K562 (cell line): ENCODE results near the gene PALM3. TPM values are rescaled to one million over a fixed set of nuclear protein-coding genes. Genes with fewer than 3 reads are reported as not detected.

Source experiments
- ATF1 ChIP-seq, 2 experiments: fragments of 450-650 bp in 1 of 2; IDR thresholded peaks; 2 replicates each; pipeline ENCODE4 v1.6.1; 2016; ENCODE audit warnings: missing compliant biosample characterization in 1 of 2, missing genetic modification characterization in 1 of 2
- ATF7 ChIP-seq: fragments of 450-650 bp; IDR thresholded peaks from 2 replicates; pipeline ENCODE4 v1.7.1; 2014; ENCODE audit warnings: mild to moderate bottlenecking, moderate library complexity
- CBFB ChIP-seq: sonication (generic); formaldehyde crosslinking; IDR thresholded peaks from 2 replicates; pipeline ENCODE4 v1.4.0; 2020; ENCODE audit warnings: mild to moderate bottlenecking, missing genetic modification reagents
- CBX8 ChIP-seq: fragments of 200-600 bp; sonication (generic); IDR thresholded peaks from 2 replicates; pipeline ENCODE4 v1.6.1; 2012; ENCODE audit warnings: borderline replicate concordance, mixed run types, low read depth, mild to moderate bottlenecking, moderate library complexity, mixed read lengths, low read length, control low read depth, inconsistent platforms; ENCODE audit not compliant: poor library complexity, severe bottlenecking; ENCODE audit errors: extremely low read depth
- GATA2 ChIP-seq: sonication (generic); formaldehyde crosslinking; IDR thresholded peaks from 2 replicates; pipeline ENCODE4 v1.4.0; 2020; ENCODE audit warnings: mild to moderate bottlenecking, missing genetic modification reagents
- HES1 ChIP-seq: fragments of 450-650 bp; IDR thresholded peaks from 2 replicates; pipeline ENCODE4 v1.6.1; 2016; ENCODE audit warnings: low read depth, mild to moderate bottlenecking, moderate library complexity
- JUNB ChIP-seq: fragments of 450-650 bp; formaldehyde crosslinking; conservative IDR thresholded peaks from 2 replicates; pipeline ENCODE4 v1.4.0; 2020; ENCODE audit warnings: mild to moderate bottlenecking
- KDM5B ChIP-seq: fragments of 200-600 bp; sonication (generic); IDR thresholded peaks from 2 replicates; pipeline ENCODE4 v1.6.1; 2012; ENCODE audit warnings: low read depth, mild to moderate bottlenecking, moderate library complexity, low read length, control low read depth, inconsistent platforms; ENCODE audit not compliant: insufficient replicate concordance
- MNT ChIP-seq, 2 experiments: fragments of 450-650 bp; conservative IDR thresholded peaks; 2 replicates each; pipeline ENCODE4 v1.6.1; 2017; ENCODE audit warnings: mild to moderate bottlenecking in 2 of 2, moderate library complexity in 2 of 2
- NRF1 ChIP-seq, 2 experiments: fragments of 450-650 bp; IDR thresholded peaks in 1 of 2; conservative IDR thresholded peaks in 1 of 2; 2 replicates each; pipeline ENCODE4 v1.6.1; 2014; ENCODE audit warnings: mild to moderate bottlenecking in 2 of 2
- PHF21A ChIP-seq: fragments of 450-650 bp; IDR thresholded peaks from 2 replicates; pipeline ENCODE4 v1.6.1; 2017; ENCODE audit warnings: low read depth, borderline replicate concordance
- POLR2AphosphoS2 ChIP-seq: IDR thresholded peaks from 2 replicates; pipeline ENCODE4 v1.6.1; 2012; ENCODE audit warnings: low read length, improper control_type of control experiment
- POLR2G ChIP-seq: fragments of 200-400 bp; formaldehyde crosslinking; IDR thresholded peaks from 2 replicates; pipeline ENCODE4 v1.6.1; 2017; ENCODE audit warnings: low read depth, mild to moderate bottlenecking, antibody characterized with exemption, low read length, moderate library complexity
- RBM22 ChIP-seq: fragments of 200-400 bp; formaldehyde crosslinking; IDR thresholded peaks from 2 replicates; pipeline ENCODE4 v1.6.1; 2018; ENCODE audit warnings: low read length, low read depth; ENCODE audit not compliant: poor library complexity, severe bottlenecking
- VEZF1 ChIP-seq: fragments of 200-800 bp; sonication (Bioruptor generic); IDR thresholded peaks from 2 replicates; pipeline ENCODE4 v1.6.1; 2017; ENCODE audit warnings: missing genetic modification characterization, missing compliant biosample characterization
- ZNF174 ChIP-seq: fragments of 250-450 bp; sonication (Bioruptor Pico); IDR thresholded peaks from 2 replicates; pipeline ENCODE4 v1.4.0; 2020; ENCODE audit warnings: mild to moderate bottlenecking
- ZNF224 ChIP-seq: sonication (generic); formaldehyde crosslinking; IDR thresholded peaks from 2 replicates; pipeline ENCODE4 v1.8.0; 2022; ENCODE audit warnings: mild to moderate bottlenecking, missing genetic modification reagents
- ZSCAN29 ChIP-seq: fragments of 450-650 bp; IDR thresholded peaks from 2 replicates; pipeline ENCODE4 v1.6.1; 2017
- polyA plus RNA-seq, 8 experiments: library from polyadenylated mRNA; depleted of rRNA in 4 of 8; stranded (reverse) in 5 of 8; unstranded in 3 of 8; fragments of >200 nt; fragmentation: Nextera tagmentation in 2 of 8; fragmentation: Illumina TruSeq in 1 of 8; extraction: Ambion mirVana in 2 of 8; extraction: Trizol in 1 of 8; gene quantifications; 2 replicates each; pipeline versions ENCODE4 v1.2.1 to v1.2.3, GENCODE V29; 2011 to 2014; ENCODE audit warnings: inconsistent platforms in 1 of 8, missing spikeins in 1 of 8
- total RNA-seq, 7 experiments: library from RNA; depleted of rRNA in 6 of 7; stranded (reverse); fragments of >200 nt in 6 of 7; fragmentation: Illumina TruSeq in 2 of 7; extraction: Trizol in 2 of 7; gene quantifications; 2 replicates each; pipeline versions ENCODE4 v1.2.1 to v1.2.3, GENCODE V29; 2011 to 2021; ENCODE audit warnings: low replicate concordance in 1 of 7
- TF ChIP-seq, protein P1 (sequence below): fragments of 450-650 bp; IDR thresholded peaks from 2 replicates; pipeline ENCODE4 v1.6.1; 2014; ENCODE audit warnings: low read depth, mild to moderate bottlenecking, moderate library complexity, borderline replicate concordance
- TF ChIP-seq, protein P2 (sequence below): fragments of 250-450 bp; sonication (Bioruptor Pico); IDR thresholded peaks from 2 replicates; pipeline ENCODE4 v1.5.0; 2022; ENCODE audit warnings: mild to moderate bottlenecking

PALM3 gene
- total and polyA plus RNA-seq, 9 of the 15 experiments (the other 6 are each of a cell fraction or from before 2014, with no cell fraction given) = 0.07 to 9.3 (median 3.3) TPM

- TF ChIP-seq, protein P1, sequence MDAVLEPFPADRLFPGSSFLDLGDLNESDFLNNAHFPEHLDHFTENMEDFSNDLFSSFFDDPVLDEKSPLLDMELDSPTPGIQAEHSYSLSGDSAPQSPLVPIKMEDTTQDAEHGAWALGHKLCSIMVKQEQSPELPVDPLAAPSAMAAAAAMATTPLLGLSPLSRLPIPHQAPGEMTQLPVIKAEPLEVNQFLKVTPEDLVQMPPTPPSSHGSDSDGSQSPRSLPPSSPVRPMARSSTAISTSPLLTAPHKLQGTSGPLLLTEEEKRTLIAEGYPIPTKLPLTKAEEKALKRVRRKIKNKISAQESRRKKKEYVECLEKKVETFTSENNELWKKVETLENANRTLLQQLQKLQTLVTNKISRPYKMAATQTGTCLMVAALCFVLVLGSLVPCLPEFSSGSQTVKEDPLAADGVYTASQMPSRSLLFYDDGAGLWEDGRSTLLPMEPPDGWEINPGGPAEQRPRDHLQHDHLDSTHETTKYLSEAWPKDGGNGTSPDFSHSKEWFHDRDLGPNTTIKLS = peak; percentile 34; the same call in 1 of the 2 replicates
- TF ChIP-seq POLR2AphosphoS2 = no peak
- TF ChIP-seq POLR2G = peak; percentile 87
- no peak for TF ChIP-seq GATA2
- TF ChIP-seq JUNB (CRISPR knock-in tag) = no peak
- no peak for TF ChIP-seq CBFB (CRISPR knock-in tag)
- peak; percentile 52; the same call in 1 of the 2 replicates for TF ChIP-seq PHF21A
- no peak for TF ChIP-seq ATF1 (CRISPR knock-in tag; IDR thresholded peaks at IDR 0.05)
- peak; percentile 67 for TF ChIP-seq ATF1 (tag; IDR thresholded peaks at IDR 0.05)
- TF ChIP-seq, protein P2, sequence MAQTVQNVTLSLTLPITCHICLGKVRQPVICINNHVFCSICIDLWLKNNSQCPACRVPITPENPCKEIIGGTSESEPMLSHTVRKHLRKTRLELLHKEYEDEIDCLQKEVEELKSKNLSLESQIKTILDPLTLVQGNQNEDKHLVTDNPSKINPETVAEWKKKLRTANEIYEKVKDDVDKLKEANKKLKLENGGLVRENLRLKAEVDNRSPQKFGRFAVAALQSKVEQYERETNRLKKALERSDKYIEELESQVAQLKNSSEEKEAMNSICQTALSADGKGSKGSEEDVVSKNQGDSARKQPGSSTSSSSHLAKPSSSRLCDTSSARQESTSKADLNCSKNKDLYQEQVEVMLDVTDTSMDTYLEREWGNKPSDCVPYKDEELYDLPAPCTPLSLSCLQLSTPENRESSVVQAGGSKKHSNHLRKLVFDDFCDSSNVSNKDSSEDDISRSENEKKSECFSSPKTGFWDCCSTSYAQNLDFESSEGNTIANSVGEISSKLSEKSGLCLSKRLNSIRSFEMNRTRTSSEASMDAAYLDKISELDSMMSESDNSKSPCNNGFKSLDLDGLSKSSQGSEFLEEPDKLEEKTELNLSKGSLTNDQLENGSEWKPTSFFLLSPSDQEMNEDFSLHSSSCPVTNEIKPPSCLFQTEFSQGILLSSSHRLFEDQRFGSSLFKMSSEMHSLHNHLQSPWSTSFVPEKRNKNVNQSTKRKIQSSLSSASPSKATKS = no peak
- peak; percentile 24 to 27; a peak in 2 of 4 replicates for TF ChIP-seq NRF1 (conservative IDR thresholded peaks at IDR 0.05 in 1 of 2, IDR thresholded peaks at IDR 0.05 in 1 of 2)
- no peak for TF ChIP-seq ZNF174
- TF ChIP-seq VEZF1 = peak; percentile 88
- TF ChIP-seq ATF7 = peak; percentile 65; the same call in 1 of the 2 replicates
- TF ChIP-seq RBM22 = peak; percentile 65
- peak; percentile 72 to 86; a peak in 3 of 4 replicates for TF ChIP-seq MNT (conservative IDR thresholded peaks at IDR 0.05)
- no peak for TF ChIP-seq CBX8
- TF ChIP-seq ZNF224 (CRISPR knock-in tag) = no peak
- no peak for TF ChIP-seq ZSCAN29
- no peak for TF ChIP-seq HES1
- TF ChIP-seq KDM5B = peak; percentile 60
Observed at GRCh38 chr19:14091081-14091812, 29.4 kb upstream of the PALM3 start (continued).
